HG02759 (cell line): ENCODE results near the gene ADISSP.

Experiments
- ATAC-seq: cut with Tn5 transposase; IDR thresholded peaks from one replicate; pipeline ENCODE4 v1.9.1; 2021; ENCODE audit warnings: mild to moderate bottlenecking, moderate library complexity; ENCODE audit not compliant: unreplicated experiment

The ADISSP gene

GRCh38 chr20:3739054-3739925, 28.3 kb downstream of the ADISSP start:
- ATAC-seq: no peak

DNA sequence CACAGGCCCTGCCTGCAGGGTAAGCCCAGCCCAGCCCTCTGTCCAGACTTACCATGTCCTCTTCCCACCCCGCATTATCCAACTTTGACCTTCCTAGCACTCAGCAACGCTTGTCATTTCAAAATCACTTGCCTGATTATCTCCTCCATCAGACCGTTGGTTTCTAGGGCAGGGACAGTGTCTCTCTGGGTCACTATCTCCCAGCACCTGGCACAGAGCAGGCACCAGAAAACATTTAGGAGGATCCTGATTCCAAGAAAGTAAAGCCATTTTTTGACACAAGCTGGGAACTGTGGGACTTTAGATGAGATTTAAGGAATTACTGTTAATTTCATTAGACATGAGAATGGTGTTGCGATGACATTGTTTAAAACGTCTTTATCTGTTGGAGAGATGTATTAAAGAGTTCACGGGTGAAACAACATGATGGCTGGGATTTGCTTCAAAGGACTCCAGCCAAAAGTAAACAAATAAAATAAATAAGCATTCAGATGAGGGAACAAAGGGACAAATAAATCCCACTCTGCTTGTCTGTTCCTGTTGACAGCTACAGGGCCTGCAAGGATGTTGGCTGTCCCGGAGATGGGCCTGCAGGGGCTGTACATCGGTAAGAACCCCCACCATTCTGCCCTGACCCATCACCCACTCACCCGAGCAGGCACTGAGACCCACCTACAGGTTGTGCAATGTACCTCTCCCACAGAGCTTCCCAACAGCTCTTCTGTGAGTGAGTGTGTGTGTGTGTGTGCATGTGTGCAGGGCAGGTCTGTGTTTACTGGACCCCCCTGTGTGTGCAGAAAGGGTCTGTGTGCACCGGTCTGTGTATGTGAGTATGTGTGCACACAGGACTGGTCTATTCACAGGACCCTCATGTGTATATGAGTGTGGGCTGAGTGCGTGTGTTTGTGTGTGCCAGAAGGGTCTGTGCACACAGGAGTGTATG, 29.2 kb downstream of the ADISSP start:
- ATAC-seq: no peak

DNA sequence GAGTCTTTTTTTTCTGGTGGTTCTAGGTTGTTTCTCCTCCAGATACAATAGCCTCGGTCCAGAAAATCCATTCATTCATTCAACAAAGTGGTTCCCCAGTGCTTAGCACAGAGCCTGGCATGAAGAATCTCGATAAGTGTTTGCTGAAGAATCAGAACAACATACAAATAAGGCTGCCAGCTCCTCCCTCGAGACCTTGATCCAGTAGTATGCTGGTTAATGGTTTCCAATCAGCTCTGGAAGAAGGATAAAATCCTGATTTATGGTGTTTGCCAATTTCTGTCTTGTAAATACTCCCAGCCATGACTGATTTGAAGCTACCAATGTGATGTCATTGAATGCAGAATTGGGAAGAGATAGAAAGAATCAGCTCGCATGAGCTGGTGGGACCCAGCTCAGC, 31.8 kb downstream of the ADISSP start:
- ATAC-seq: no peak

DNA sequence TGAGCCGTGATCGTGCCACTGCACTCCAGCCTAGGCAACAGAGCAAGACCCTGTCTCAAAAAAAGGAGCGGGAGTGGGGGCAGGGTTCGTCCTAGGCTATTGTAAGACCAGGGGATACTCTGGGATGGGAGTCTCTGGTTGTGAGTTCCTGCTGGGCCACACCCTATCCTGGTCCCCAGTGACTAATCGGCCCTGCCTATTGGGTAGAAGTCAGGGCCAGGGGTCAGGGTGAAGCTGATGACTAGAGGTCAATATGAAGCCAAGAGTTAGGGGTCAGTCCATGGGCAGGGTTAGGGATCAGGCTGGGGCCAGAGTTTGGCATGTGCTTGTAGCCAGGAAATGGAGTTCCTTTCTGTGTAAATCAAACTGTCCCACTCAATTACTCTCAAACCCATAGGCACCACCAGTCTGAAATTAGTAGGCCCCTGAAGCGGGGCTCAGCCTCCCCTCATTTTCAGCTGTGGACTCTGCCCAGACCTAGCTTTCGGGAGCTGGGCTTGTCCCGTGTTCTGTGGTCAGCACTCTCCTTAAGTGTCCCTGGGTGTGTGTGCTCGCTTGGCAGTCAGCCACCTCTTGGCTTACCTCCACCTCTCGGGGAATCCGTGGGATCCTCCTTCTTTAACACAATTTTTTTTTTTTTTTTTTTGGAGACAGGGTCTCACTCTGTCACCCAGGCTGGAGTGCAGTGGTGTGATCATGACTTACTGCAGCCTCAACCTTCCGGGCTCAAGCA, 33.3 kb downstream of the ADISSP start:
- no peak for ATAC-seq

DNA sequence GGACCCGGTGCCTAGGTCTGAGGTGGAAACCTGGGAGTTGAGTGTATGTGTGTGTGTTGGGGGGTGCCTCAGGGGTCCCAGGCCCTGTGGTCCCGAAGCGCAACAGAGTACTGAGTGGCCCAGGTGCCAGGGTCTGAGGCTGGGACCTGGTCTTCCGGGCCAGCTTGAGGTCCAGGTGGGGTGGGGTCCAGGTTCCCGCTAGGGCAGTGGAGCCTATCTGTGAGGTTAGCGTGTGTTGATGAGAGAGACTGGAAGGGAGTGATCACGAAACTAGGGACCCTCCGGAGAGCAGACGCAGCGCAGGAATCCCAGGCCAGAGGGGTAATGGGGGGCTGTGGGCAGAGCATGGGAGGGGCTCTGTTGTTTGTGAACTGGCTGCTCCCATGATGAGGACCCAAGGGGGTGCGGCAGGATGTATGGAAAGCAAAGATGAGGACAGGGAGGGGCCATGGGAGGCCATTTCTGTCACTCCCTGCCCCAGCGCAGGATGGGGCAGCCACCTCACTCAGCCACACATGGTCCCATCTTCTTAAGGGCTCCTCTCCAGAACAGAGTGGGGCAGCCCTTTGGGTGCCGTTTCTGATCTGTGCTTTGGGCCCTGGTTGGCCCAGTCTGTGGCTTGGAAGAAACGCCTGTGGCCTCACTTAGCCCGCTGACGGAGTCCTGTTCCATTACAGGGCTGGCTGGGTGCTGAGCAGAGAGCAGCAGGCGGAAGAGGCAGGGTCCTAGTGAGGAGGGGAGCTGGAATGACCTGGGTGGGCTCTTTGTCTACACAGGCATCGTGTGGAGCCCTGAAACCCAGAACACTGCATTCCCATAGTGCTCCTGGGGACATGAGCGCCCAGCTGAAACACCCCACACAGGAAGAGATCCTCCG, 34.2 kb downstream of the ADISSP start:
- no peak for ATAC-seq

DNA sequence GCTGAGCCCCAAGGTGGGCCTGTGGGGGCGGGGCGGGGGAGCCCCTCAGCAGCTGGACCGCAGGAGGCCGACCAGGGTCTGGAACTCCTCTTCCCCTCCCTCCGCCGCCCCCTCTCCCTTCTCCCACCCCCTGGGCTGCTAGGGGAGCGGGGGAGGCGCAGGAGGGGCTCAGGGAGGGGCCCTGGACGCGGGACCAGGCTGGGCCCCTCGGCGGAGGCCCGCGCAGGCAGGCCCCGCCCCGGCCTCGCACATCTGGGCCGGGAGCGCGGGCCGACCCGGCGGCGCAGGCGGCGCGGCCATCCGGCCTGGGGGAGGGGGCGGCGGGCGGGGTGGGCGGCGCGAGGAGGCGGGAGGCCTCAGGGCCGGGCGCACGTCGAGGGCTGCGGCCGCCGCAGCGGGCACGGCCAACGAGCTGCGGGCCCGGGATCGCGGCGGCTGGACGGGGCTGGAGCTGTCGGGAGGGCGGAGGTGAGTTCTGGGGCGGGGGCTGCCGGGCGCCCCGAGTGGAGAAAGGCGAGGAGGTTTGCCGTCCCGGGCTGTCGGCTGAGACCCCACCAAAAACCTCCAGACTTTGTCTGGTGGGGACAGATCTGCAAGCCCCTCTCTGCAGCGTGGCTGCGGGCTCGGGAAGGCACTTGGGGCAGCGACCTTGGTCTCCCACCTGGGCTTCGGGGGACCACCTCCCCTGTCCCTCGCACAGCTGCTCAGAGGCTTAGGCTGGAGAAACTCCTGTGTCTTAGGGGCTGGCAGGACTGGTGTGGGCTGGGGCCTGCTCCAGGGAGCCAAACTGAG, 35.0 kb downstream of the ADISSP start, which contains the start of gene HSPA12B:
Gene HSPA12B, plus strand, starts transcription at position 359 of the 792 bp plus-strand sequence. CDS start 5,990 bp downstream, outside the sequence.
- ATAC-seq: no peak

- ATAC-seq: no peak
Measured at GRCh38 chr20:3731944-3732326, 35.6 kb downstream of the ADISSP start.

DNA sequence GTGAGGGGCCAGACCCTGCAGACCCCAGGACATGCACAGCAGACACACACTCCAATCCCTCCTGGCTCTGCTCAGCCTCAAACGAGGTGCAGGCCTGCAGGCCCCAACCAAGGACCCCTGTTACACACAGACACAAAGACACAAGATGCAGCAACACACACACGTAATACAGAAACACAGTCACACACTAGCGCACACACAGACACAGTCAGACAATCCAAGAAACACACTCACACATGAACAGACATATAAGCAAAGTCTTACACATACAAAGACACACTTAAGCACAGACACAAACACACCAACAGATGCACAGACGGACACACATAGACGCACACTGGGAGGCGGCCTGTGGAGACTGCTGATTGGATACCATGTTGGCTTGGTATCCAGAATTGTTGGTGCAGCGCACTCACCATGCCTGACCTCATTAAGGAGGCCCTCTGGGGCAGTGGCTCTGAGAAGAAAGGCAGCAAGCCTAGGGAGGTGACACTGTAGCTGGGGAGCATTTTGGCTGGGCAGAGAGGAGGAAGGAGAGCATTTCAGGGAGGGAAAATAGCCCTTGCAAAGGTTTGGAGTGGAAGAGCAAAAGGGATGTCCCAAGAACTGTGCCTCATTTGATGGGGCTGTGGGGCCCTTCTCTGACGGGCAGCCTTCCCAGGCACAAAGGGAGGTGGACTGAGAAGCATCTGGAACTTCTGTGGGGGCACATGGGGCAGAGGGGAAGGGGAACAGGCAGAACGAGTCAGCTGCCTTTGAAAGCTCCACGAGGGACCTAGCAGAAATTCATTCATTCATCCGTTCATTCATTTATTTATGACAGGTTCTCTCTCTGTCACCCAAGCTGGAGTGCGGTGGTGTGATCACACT, 36.5 kb downstream of the ADISSP start:
- no peak for ATAC-seq

DNA sequence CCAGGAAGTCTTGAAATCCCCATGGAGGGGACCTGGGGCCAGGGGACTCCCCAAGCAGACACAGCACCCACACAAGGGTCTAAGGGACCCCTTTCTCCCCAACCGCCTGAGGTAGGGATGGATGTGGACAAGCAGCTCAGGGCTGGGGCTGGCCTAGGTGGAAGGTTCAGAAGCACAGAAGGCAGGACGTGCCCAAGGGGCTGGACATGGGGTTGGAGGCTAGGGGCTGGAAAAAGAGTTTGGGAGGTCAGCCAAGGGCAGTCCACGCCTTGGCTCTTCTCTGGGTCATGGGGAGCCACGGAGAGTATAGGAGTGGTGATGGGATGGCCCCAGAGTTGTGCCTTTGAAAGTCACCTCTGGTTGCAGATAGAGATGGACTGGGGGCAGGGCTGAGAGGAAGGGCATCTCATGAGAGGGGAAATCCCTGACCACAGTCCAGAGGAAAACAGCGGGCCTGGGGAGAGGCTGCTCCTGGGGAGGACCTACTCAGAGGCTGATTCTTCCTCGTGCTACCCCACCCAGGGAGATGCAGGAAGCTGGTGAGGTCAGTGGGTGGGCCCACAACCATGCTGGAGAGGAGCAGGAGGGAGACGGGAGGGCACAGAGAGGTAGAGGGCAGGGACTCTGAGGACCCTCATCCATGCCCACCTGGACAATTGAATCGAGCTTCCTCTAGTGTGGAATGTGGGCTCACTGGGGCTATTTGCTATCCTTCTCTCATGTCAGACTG, 37.6 kb downstream of the ADISSP start:
- no peak for ATAC-seq

DNA sequence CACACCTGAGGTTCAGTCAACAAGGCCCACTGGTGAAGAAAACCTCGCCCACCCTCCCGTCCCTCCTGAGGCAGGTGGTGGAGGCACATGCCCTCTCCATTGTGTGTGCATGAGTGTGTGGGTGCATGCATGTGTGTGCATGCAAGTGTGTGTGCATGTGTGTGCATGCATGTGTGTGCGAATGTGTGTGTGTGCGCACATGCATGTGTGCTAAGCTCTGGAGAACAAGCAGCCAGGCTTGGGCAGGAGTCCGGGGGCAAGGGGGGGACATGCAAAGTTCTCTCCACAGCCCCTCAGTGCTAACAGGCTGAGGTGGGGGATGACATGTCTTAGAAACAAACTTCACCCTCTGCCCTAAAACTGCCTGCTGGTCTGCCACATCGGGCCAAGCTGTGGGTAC, 38.2 kb downstream of the ADISSP start:
- no peak for ATAC-seq

DNA sequence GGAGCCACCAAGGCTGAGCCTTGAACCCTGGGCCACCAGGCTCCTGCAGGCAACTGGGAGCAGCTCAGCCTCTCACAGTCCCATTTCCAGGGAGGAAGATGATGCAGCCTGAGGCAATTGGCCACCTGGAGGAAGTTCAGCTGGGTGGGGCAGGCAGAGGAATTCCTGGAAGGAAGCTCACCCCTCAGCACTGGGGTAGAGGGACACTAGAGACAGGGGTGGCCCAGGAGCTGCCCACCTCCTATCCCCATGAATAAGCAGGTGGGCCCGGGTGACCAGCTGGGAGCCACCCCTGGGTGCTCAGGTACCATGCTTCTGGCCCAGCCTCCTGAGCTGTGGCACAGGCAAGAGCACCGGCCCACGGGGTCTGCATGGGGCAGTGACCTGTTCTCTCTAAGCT, 38.7 kb downstream of the ADISSP start:
- ATAC-seq: no peak

GRCh38 chr20:3728354-3728753, 39.2 kb downstream of the ADISSP start:
- no peak for ATAC-seq

- ATAC-seq: no peak
Measured at GRCh38 chr20:3727401-3728021, 40.0 kb downstream of the ADISSP start.

- no peak for ATAC-seq
Measured at GRCh38 chr20:3724356-3724755, 43.2 kb downstream of the ADISSP start.

DNA sequence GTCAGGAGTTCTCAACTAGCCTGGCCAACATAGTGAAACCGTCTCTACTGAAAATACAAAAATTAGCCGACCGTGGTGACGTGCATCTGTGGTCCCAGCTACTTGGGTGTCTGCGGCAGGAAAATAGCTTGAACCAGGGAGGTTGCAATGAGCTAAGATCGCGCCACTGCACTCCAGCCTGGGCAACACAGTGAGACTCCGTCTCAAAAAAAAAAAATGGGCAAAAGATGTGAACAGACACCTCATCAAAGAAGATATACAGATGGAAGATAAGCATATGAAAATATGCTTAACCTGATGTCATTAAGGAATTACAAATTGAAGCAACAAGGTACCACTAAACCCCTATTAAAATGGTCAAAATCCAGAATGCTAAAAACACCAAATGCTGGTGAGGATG, 44.3 kb downstream of the ADISSP start:
- no peak for ATAC-seq

DNA sequence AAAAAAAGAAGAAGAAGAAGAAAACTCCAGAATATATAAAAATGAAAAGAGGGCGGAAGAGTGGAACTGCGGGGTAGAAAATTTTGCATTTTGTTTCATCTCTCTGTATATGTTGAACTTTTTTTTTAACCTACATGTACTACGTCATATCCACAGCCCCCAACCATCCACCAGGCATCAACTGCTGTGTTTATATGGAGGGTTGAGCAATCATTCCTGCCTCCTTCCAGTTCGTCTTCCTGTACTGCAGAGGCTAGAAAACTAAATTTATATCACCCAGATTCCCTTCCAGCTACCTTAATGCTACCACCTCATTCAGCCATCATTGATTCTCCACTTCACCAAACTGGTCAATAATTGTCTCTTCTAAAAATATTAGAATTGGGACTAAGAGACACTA, 45.6 kb downstream of the ADISSP start:
- ATAC-seq: no peak

DNA sequence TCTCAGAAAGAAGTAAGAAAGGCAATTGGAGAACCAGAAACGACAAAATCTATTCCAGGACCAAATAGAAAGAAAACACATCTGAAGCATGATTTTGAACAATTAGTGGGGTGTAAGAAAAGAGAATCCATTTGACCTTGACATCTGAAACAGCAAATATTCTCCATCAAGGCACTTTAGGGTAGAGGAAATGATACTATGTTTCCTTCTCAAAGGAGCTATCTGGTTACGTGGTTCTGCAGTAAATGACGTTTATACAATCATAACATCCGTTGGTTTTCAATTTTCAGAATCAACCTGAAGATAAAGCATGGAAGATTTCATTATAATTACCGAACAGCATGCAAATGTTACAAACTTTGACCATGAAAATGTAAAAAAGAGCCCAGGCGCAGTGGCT, 46.9 kb downstream of the ADISSP start:
- ATAC-seq: no peak
